HEK293 (cell line): ENCODE data around the gene MCFD2.

ENCODE experiments used
- CTCF ChIA-PET: fragments of 350-600 bp; formaldehyde crosslinking; extraction: SDS; loops from one replicate; lab custom pipeline; 2021; ENCODE audit warnings: antibody characterized with exemption; lab: Yijun Ruan, JAX
- POLR2A ChIA-PET: fragments of 300-600 bp; formaldehyde crosslinking; extraction: SDS; loops from one replicate; lab custom pipeline; 2020; ENCODE audit warnings: antibody characterized with exemption, inconsistent platforms; lab: Yijun Ruan, JAX
- H3K27ac ChIP-seq: fragments of 200-500 bp; sonication (Bioruptor generic); 2 replicates; pipeline ENCODE4 v1.5.1; 2014; ENCODE audit warnings: low read depth, low read length, control low read depth, inconsistent platforms; ENCODE audit errors: extremely low read depth
- H3K36me3 ChIP-seq, 2 experiments: fragments of 200-500 bp in 1 of 2; sonication (Bioruptor generic) in 1 of 2; 1 replicate in 1 of 2; 2 replicates in 1 of 2; pipeline ENCODE4 v1.5.1; 2014 to 2017; ENCODE audit warnings: inconsistent platforms in 2 of 2, low read length in 2 of 2; ENCODE audit not compliant: control insufficient read depth in 2 of 2, insufficient read depth in 1 of 2
- H3K4me1 ChIP-seq: fragments of 200-500 bp; sonication (Bioruptor generic); 2 replicates; pipeline ENCODE4 v1.5.1; 2014; ENCODE audit warnings: mild to moderate bottlenecking, low read length, inconsistent platforms; ENCODE audit not compliant: control insufficient read depth, insufficient read depth
- H3K4me3 ChIP-seq: 2 replicates; pipeline ENCODE4 v1.5.1; 2011; ENCODE audit warnings: low read depth, mild to moderate bottlenecking, control low read depth, low read length, moderate library complexity
- H3K9me3 ChIP-seq: fragments of 200-500 bp; sonication (Bioruptor generic); 2 replicates; pipeline ENCODE4 v1.5.1; 2014; ENCODE audit warnings: low read depth, low read length, inconsistent platforms; ENCODE audit not compliant: control insufficient read depth, insufficient read depth
- GLIS1 ChIP-seq: fragments of 450-650 bp; formaldehyde crosslinking; IDR thresholded peaks from 2 replicates; pipeline ENCODE4 v1.5.1; 2016; ENCODE audit warnings: missing biosample characterization, missing genetic modification characterization
- MYNN ChIP-seq: fragments of 450-650 bp; formaldehyde crosslinking; IDR thresholded peaks from 2 replicates; pipeline ENCODE4 v1.5.1; 2016; ENCODE audit warnings: missing biosample characterization, missing genetic modification characterization, borderline replicate concordance
- SALL2 ChIP-seq: fragments of 450-650 bp; formaldehyde crosslinking; IDR thresholded peaks from 2 replicates; pipeline ENCODE4 v1.5.0; 2017; ENCODE audit warnings: missing biosample characterization, mild to moderate bottlenecking, missing genetic modification characterization, borderline replicate concordance
- ZBTB49 ChIP-seq: fragments of 450-650 bp; formaldehyde crosslinking; IDR thresholded peaks from 2 replicates; pipeline ENCODE4 v1.5.1; 2016; ENCODE audit warnings: missing biosample characterization, missing genetic modification characterization, low read depth
- ZNF19 ChIP-seq: fragments of 450-650 bp; formaldehyde crosslinking; IDR thresholded peaks from 2 replicates; pipeline ENCODE4; 2016; ENCODE audit warnings: missing biosample characterization, missing genetic modification characterization, low read depth
- ZNF302 ChIP-seq: fragments of 450-650 bp; formaldehyde crosslinking; IDR thresholded peaks from 2 replicates; pipeline ENCODE4 v1.5.1; 2016; ENCODE audit warnings: missing biosample characterization, missing genetic modification characterization, low read depth
- ZNF366 ChIP-seq: fragments of 450-650 bp; formaldehyde crosslinking; conservative IDR thresholded peaks from 2 replicates; pipeline ENCODE4 v1.5.1; 2016; ENCODE audit warnings: missing biosample characterization, missing genetic modification characterization
- ZNF37A ChIP-seq: fragments of 450-650 bp; IDR thresholded peaks from 2 replicates; pipeline ENCODE4 v1.5.1; 2018; ENCODE audit warnings: missing biosample characterization, missing genetic modification characterization
- ZNF518A ChIP-seq: fragments of 450-650 bp; formaldehyde crosslinking; conservative IDR thresholded peaks from 2 replicates; pipeline ENCODE4 v1.5.1; 2016; ENCODE audit warnings: low read depth, missing biosample characterization, missing genetic modification characterization
- ZNF560 ChIP-seq: fragments of 450-650 bp; formaldehyde crosslinking; IDR thresholded peaks from 2 replicates; pipeline ENCODE4 v1.5.1; 2017; ENCODE audit warnings: missing biosample characterization, missing genetic modification characterization, borderline replicate concordance
- ZNF645 ChIP-seq: fragments of 450-650 bp; formaldehyde crosslinking; IDR thresholded peaks from 2 replicates; pipeline ENCODE4; 2016; ENCODE audit warnings: missing biosample characterization, missing genetic modification characterization
- ZXDB ChIP-seq: fragments of 450-650 bp; formaldehyde crosslinking; IDR thresholded peaks from 2 replicates; pipeline ENCODE4 v1.5.1; 2016; ENCODE audit warnings: missing biosample characterization, missing genetic modification characterization
- TF ChIP-seq, protein P1 (sequence below): fragments of 450-650 bp; formaldehyde crosslinking; IDR thresholded peaks from 2 replicates; pipeline ENCODE4 v1.5.1; 2016; ENCODE audit warnings: missing biosample characterization, missing genetic modification characterization
- TF ChIP-seq, protein P2 (sequence below): fragments of 450-650 bp; formaldehyde crosslinking; IDR thresholded peaks from 2 replicates; pipeline ENCODE4 v1.5.1; 2016; ENCODE audit warnings: missing biosample characterization, missing genetic modification characterization

Gene MCFD2

GRCh38 chr2:46861916-46862315 lies 53.7 kb downstream of the MCFD2 start (continued):
- TF ChIP-seq ZNF518A (no peak), ZNF19 (no peak), ZNF645 (tag by site-specific recombination) (no peak), MYNN (no peak), ZNF37A (no peak), ZNF560 (tag by site-specific recombination) (no peak)

DNA sequence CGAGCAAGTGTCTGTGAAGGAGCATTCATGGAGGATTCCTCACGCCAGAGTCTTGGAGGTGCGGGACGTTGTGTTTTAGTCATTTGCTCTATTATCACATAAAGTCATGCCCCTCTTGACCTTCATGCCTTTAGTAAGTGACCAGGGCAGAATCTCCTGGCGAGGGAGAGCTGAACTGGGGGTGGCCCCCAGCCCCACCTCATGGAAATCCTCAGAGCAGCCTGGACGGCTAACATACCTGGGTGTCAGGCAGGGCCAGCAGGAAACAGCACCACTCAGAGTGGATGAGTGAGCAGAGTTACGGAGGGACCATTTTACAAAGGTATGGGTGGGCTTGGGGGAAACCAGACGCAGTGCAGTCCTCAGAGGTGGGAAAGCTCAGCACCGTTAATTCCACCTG lies 56.1 kb downstream of the MCFD2 start:
- H3K4me3 ChIP-seq: no peak overlapping the region
- no peak overlapping the region for H3K27ac ChIP-seq
- CTCF ChIA-PET: no interaction called here
- POLR2A ChIA-PET: no interaction called here
- TF ChIP-seq GLIS1 (tag by site-specific recombination): no peak
- no peak for TF ChIP-seq ZBTB49
- no peak for TF ChIP-seq ZXDB (tag by site-specific recombination)
- TF ChIP-seq, protein P1, sequence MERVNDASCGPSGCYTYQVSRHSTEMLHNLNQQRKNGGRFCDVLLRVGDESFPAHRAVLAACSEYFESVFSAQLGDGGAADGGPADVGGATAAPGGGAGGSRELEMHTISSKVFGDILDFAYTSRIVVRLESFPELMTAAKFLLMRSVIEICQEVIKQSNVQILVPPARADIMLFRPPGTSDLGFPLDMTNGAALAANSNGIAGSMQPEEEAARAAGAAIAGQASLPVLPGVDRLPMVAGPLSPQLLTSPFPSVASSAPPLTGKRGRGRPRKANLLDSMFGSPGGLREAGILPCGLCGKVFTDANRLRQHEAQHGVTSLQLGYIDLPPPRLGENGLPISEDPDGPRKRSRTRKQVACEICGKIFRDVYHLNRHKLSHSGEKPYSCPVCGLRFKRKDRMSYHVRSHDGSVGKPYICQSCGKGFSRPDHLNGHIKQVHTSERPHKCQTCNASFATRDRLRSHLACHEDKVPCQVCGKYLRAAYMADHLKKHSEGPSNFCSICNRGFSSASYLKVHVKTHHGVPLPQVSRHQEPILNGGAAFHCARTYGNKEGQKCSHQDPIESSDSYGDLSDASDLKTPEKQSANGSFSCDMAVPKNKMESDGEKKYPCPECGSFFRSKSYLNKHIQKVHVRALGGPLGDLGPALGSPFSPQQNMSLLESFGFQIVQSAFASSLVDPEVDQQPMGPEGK (tag by site-specific recombination): no peak
- TF ChIP-seq SALL2 (tag by site-specific recombination): no peak
- no peak for TF ChIP-seq ZNF302 (tag by site-specific recombination)
- TF ChIP-seq ZNF366 (tag by site-specific recombination): no peak
- TF ChIP-seq, protein P2, sequence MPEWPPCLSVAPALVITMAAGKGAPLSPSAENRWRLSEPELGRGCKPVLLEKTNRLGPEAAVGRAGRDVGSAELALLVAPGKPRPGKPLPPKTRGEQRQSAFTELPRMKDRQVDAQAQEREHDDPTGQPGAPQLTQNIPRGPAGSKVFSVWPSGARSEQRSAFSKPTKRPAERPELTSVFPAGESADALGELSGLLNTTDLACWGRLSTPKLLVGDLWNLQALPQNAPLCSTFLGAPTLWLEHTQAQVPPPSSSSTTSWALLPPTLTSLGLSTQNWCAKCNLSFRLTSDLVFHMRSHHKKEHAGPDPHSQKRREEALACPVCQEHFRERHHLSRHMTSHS (tag by site-specific recombination): no peak
- H3K36me3 ChIP-seq: no peaks in the 10 kb centered on the region
- H3K4me1 ChIP-seq: no peaks in the 10 kb centered on the region
- no peaks in the 10 kb centered on the region for H3K9me3 ChIP-seq
